CD4-positive, alpha-beta T cell (primary cell): Measurements from ENCODE around the gene NLRP10. TPM values are rescaled to one million over a fixed set of nuclear protein-coding genes. Genes with fewer than 3 reads are reported as not detected.

Experiments used
- ATAC-seq: fragments of 200-7000 bp; cut with Tn5 transposase; one replicate; pipeline ENCODE4 v1.10.0; 2022; ENCODE audit warnings: mild to moderate bottlenecking; ENCODE audit not compliant: poor library complexity
- CTCF ChIA-PET: fragments of 350-600 bp; sonication (Branson Sonifier 250); formaldehyde crosslinking; loops from one replicate; lab custom pipeline; 2021; ENCODE audit warnings: antibody characterized with exemption, inconsistent platforms; lab: Charles Lee
- POLR2A ChIA-PET: fragments of 350-600 bp; sonication (Branson Sonifier 250); formaldehyde crosslinking; loops from one replicate; lab custom pipeline; 2021; ENCODE audit warnings: antibody characterized with exemption, inconsistent platforms; lab: Charles Lee
- DNase-seq, 14 experiments: peaks; one replicate each; pipeline ENCODE4 v3.0.0-alpha.2; 2013 to 2020; ENCODE audit warnings: mixed read lengths in 2 of 14
- H3K27ac ChIP-seq, 2 donors: one replicate each; pipeline versions ENCODE4 v1.5.1 to v1.7.0; 2013; ENCODE audit warnings: low read length in 2 of 2, low read depth in 1 of 2, mild to moderate bottlenecking in 1 of 2
- H3K27me3 ChIP-seq, 2 experiments: 1 replicate in 1 of 2; 2 replicates in 1 of 2; pipeline versions ENCODE4 v1.6.1 to v1.7.0; 2013; ENCODE audit warnings: low read length in 2 of 2, control low read depth in 1 of 2, mild to moderate bottlenecking in 1 of 2, moderate library complexity in 1 of 2; ENCODE audit not compliant: insufficient read depth in 2 of 2, control insufficient read depth in 1 of 2
- H3K36me3 ChIP-seq: one replicate; pipeline ENCODE4 v1.6.1; 2013; ENCODE audit warnings: low read length, control low read depth; ENCODE audit not compliant: insufficient read depth
- H3K4me1 ChIP-seq: one replicate; pipeline ENCODE4 v1.6.1; 2013; ENCODE audit warnings: low read length, control low read depth; ENCODE audit not compliant: insufficient read depth
- H3K4me3 ChIP-seq: one replicate; pipeline ENCODE4 v1.5.1; 2013; ENCODE audit warnings: mild to moderate bottlenecking, low read length, moderate library complexity
- H3K9me3 ChIP-seq, 2 experiments: 1 replicate in 1 of 2; 2 replicates in 1 of 2; pipeline versions ENCODE4 v1.6.1 to v1.7.0; 2013; ENCODE audit warnings: low read length in 2 of 2, mild to moderate bottlenecking in 2 of 2, control low read depth in 1 of 2, moderate library complexity in 1 of 2; ENCODE audit not compliant: control insufficient read depth in 1 of 2, insufficient read depth in 1 of 2
- H3K27ac Mint-ChIP-seq: one replicate; pipeline ENCODE4 v1.8.0; 2020; ENCODE audit warnings: mixed read lengths
- H3K27me3 Mint-ChIP-seq: one replicate; pipeline ENCODE4 v1.8.0; 2021; ENCODE audit warnings: mixed read lengths
- H3K36me3 Mint-ChIP-seq: one replicate; pipeline ENCODE4 v1.8.0; 2021; ENCODE audit warnings: low read depth, mixed read lengths
- H3K4me1 Mint-ChIP-seq: one replicate; pipeline ENCODE4 v1.8.0; 2021; ENCODE audit warnings: low read depth, mixed read lengths
- H3K4me3 Mint-ChIP-seq: one replicate; pipeline ENCODE4 v1.8.0; 2020; ENCODE audit warnings: mild to moderate bottlenecking, mixed read lengths
- H3K9me3 Mint-ChIP-seq: one replicate; pipeline ENCODE4 v1.8.0; 2020; ENCODE audit warnings: mixed read lengths
- CTCF ChIP-seq: fragments of 200-600 bp; IDR thresholded peaks from one replicate; pipeline ENCODE4 v1.8.0; 2022; ENCODE audit warnings: antibody characterized with exemption, mild to moderate bottlenecking
- intact Hi-C, 2 experiments: fragments of 100-400 bp; cut with DNase I in 1 of 2; cut with micrococcal nuclease in 1 of 2; formaldehyde crosslinking; loops; one replicate each; pipeline versions ENCODE4 v1.15.1 to v1.9.0; 2023 to 2025; cut with DNase I, micrococcal nuclease
- total RNA-seq, 174 experiments: library from RNA in 2 of 174; stranded (reverse) in 2 of 174; gene quantifications; one replicate each; pipeline ENCODE4 v1.2.3 and lab custom pipeline; 2021 to 2026

The NLRP10 gene
- total RNA-seq, 2 experiments from 2014 or later, result not detected

- Mint-ChIP-seq H3K27ac (no peak overlapping the region), H3K9me3 (no peaks in the 10 kb centered on the region), H3K4me1 (no peaks in the 10 kb centered on the region), H3K27me3 (peaks cover 48% of the 10 kb centered on the region), H3K36me3 (no peaks in the 10 kb centered on the region), H3K4me3 (no peak overlapping the region)
- ATAC-seq (no peak), DNase-seq (no peak)
- ChIA-PET CTCF (interaction anchor here (1.5 kb wide), 1 partner anchor 22 kb away, joined by 3 read pairs; no protein-coding TSS in a partner anchor), POLR2A (no interaction called here)
- no peak overlapping the region for H3K4me3 ChIP-seq
- H3K27ac ChIP-seq, result no peak overlapping the region
- no peak for TF ChIP-seq CTCF
- H3K4me1 ChIP-seq, result no peaks in the 10 kb centered on the region
- peaks cover 2 to 11% of the 10 kb centered on the region in 2 experiments for H3K27me3 ChIP-seq
- H3K36me3 ChIP-seq, result no peaks in the 10 kb centered on the region
- H3K9me3 ChIP-seq, result no peaks in the 10 kb centered on the region
- intact Hi-C loops, result no loop called here
These were observed 46.1 kb upstream of the NLRP10 start for GRCh38 chr11:8011371-8011770.

DNA sequence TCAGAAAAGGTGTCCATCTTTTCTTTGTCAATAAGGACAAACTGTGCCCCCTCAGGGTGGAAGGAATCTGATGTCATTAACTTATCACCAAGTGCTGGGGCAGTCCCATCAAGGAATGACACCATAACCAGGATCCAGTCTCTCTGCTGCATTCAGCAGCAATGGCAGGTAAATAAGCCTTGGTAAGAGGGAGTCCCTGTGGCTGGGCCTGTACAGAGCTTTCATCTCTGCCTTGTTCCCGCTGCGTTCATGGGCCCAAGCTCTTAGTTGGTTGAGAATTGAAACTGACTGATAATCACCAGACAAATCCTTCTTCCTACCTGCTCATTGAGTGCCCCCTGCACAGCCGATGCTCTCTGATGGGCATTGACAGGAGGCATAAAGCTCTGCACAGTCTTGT lies 44.6 kb upstream of the NLRP10 start:
- CTCF ChIA-PET, result no interaction called here
- no peaks in the 10 kb centered on the region for H3K36me3 ChIP-seq
- H3K4me3 ChIP-seq, result no peak overlapping the region
- TF ChIP-seq CTCF, result no peak
- no peaks in the 10 kb centered on the region for H3K4me1 ChIP-seq
- Mint-ChIP-seq H3K9me3 (no peaks in the 10 kb centered on the region), H3K36me3 (no peaks in the 10 kb centered on the region), H3K27ac (no peak overlapping the region), H3K27me3 (peaks cover 42% of the 10 kb centered on the region), H3K4me3 (no peak overlapping the region), H3K4me1 (no peaks in the 10 kb centered on the region)
- no peak overlapping the region for H3K27ac ChIP-seq
- H3K27me3 ChIP-seq, result peaks cover 0 to 2% of the 10 kb centered on the region in 2 experiments
- POLR2A ChIA-PET, result no interaction called here
- no peaks in the 10 kb centered on the region for H3K9me3 ChIP-seq
- intact Hi-C loops, result loop anchor here (5.0 to 10.0 kb wide), 3 partner anchors 252 to 557 kb away; partner anchors contain the start of gene LMO1 (in 1 of the 2)
- ATAC-seq (no peak), DNase-seq (no peak)

DNA sequence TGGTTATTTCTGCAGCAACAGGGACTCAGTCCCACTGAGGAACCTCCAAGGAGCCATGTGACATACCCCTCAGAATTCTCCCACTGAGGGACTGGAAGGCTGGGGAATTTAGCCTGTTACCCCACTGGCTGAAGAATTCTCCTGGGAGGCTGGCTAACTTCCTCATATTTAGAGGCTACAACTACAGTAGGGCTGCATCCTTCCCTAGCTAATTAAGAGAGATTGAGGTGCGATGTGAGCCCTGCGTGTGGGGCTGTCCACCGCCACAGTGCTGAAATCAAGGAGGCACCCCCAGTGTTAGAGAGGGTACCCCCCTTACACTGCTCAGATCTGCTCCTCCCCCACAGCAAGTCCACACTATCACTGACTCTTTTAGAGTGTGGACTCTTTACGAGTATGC lies 43.0 kb upstream of the NLRP10 start:
- H3K9me3 ChIP-seq, result no peaks in the 10 kb centered on the region
- Mint-ChIP-seq H3K27ac (no peak overlapping the region), H3K9me3 (no peaks in the 10 kb centered on the region), H3K4me1 (no peaks in the 10 kb centered on the region), H3K4me3 (no peak overlapping the region), H3K36me3 (no peaks in the 10 kb centered on the region), H3K27me3 (peaks cover 29% of the 10 kb centered on the region)
- ATAC-seq (no peak), DNase-seq (no peak)
- no peak overlapping the region for H3K4me3 ChIP-seq
- intact Hi-C loops, result loop anchor here (5.0 to 10.0 kb wide), 3 partner anchors 254 to 559 kb away; partner anchors contain the start of gene LMO1 (in 1 of the 2)
- ChIA-PET CTCF (interaction anchor here (0.9 kb wide), 1 partner anchor 91 kb away, joined by 3 read pairs; no protein-coding TSS in a partner anchor), POLR2A (no interaction called here)
- peaks cover 0 to 2% of the 10 kb centered on the region in 2 experiments for H3K27me3 ChIP-seq
- TF ChIP-seq CTCF, result no peak
- no peak overlapping the region for H3K27ac ChIP-seq
- no peaks in the 10 kb centered on the region for H3K4me1 ChIP-seq
- no peaks in the 10 kb centered on the region for H3K36me3 ChIP-seq
